Activated CD4-positive, alpha-beta T cell treated with anti-CD3 and anti-CD28 coated beads, Interleukin-10, Interleukin-2, amounts not matched to agents 100 ng/mL and 50 ng/mL, durations not matched to agents 16 hours and 8 hours (primary cell): Measurements from ENCODE around the gene TST.

ENCODE experiments used
- DNase-seq: peaks from one replicate; pipeline ENCODE4 v3.0.0-alpha.2; 2020

Gene TST

GRCh38 chr22:37019309-37020191 is at the start of gene TST, which contains the start of gene MPST:
TSS of gene TST (minus strand) at chr22:37019447. CDS start at chr22:37018732, 715 bp downstream.
TSS of gene MPST (plus strand) at chr22:37019742. CDS start at chr22:37019837, 95 bp downstream.
- DNase-seq: peak; percentile 68

GRCh38 chr22:37068859-37069258 is 49.6 kb upstream of the TST start:
- DNase-seq: no peak

GRCh38 chr22:37067428-37067827 is 48.2 kb upstream of the TST start:
- DNase-seq: no peak

GRCh38 chr22:37065961-37066360 is 46.7 kb upstream of the TST start:
- no peak for DNase-seq

- no peak for DNase-seq
These were observed 45.9 kb upstream of the TST start for GRCh38 chr22:37065180-37065579.

- DNase-seq: no peak
These were observed 45.3 kb upstream of the TST start for GRCh38 chr22:37064553-37064952.

- no peak for DNase-seq
These were observed 44.5 kb upstream of the TST start for GRCh38 chr22:37063431-37064420.

- no peak for DNase-seq
These were observed 43.6 kb upstream of the TST start for GRCh38 chr22:37062702-37063381.

- DNase-seq: no peak
These were observed 43.1 kb upstream of the TST start for GRCh38 chr22:37062376-37062675.

- no peak for DNase-seq
These were observed 42.5 kb upstream of the TST start for GRCh38 chr22:37061611-37062375.

- peak; percentile 79 for DNase-seq
These were observed 41.8 kb upstream of the TST start for GRCh38 chr22:37060801-37061610.

- DNase-seq: peak; percentile 38
These were observed 40.7 kb upstream of the TST start for GRCh38 chr22:37059876-37060449.

GRCh38 chr22:37058917-37059701 is 39.9 kb upstream of the TST start:
- no peak for DNase-seq

- DNase-seq: no peak
These were observed 38.7 kb upstream of the TST start for GRCh38 chr22:37057796-37058510.

GRCh38 chr22:37057226-37057625 is 38.0 kb upstream of the TST start:
- no peak for DNase-seq

GRCh38 chr22:37056246-37056645 is 37.0 kb upstream of the TST start:
- DNase-seq: no peak

GRCh38 chr22:37054600-37055365 is 35.5 kb upstream of the TST start:
- DNase-seq: no peak

GRCh38 chr22:37054056-37054395 is 34.8 kb upstream of the TST start:
- no peak for DNase-seq
